NB4 (cell line): ENCODE results near the gene EXOC1L.

Experiments
- DNase-seq: peaks from one replicate; pipeline ENCODE4 v3.0.0; 2010; ENCODE audit warnings: low read depth
- H3K4me3 ChIP-seq: one replicate; pipeline ENCODE4 v1.5.1; 2011; ENCODE audit warnings: mild to moderate bottlenecking, low read depth, low read length, moderate library complexity
- MYC ChIP-seq: IDR thresholded peaks from 2 replicates; pipeline ENCODE4 v1.6.1; 2011; ENCODE audit warnings: low read depth, low read length
- POLR2A ChIP-seq: IDR thresholded peaks from 2 replicates; pipeline ENCODE4 v1.6.1; 2011; ENCODE audit warnings: mild to moderate bottlenecking; ENCODE audit not compliant: insufficient read length; ENCODE audit errors: extremely low read depth
- TF ChIP-seq, protein P1 (sequence below): IDR thresholded peaks from 2 replicates; pipeline ENCODE4 v1.6.1; 2011; ENCODE audit warnings: low read depth, low read length
- TF ChIP-seq, protein P2 (sequence below): IDR thresholded peaks from one replicate; pipeline ENCODE4 v1.5.1; 2012; ENCODE audit warnings: low read depth, low read length

EXOC1L gene

GRCh38 chr4:55854129-55854528 lies 34.5 kb downstream of the EXOC1L start:
- DNase-seq, result peak; percentile 30
- TF ChIP-seq, protein P1, sequence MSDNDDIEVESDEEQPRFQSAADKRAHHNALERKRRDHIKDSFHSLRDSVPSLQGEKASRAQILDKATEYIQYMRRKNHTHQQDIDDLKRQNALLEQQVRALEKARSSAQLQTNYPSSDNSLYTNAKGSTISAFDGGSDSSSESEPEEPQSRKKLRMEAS, result no peak
- TF ChIP-seq, protein P2, sequence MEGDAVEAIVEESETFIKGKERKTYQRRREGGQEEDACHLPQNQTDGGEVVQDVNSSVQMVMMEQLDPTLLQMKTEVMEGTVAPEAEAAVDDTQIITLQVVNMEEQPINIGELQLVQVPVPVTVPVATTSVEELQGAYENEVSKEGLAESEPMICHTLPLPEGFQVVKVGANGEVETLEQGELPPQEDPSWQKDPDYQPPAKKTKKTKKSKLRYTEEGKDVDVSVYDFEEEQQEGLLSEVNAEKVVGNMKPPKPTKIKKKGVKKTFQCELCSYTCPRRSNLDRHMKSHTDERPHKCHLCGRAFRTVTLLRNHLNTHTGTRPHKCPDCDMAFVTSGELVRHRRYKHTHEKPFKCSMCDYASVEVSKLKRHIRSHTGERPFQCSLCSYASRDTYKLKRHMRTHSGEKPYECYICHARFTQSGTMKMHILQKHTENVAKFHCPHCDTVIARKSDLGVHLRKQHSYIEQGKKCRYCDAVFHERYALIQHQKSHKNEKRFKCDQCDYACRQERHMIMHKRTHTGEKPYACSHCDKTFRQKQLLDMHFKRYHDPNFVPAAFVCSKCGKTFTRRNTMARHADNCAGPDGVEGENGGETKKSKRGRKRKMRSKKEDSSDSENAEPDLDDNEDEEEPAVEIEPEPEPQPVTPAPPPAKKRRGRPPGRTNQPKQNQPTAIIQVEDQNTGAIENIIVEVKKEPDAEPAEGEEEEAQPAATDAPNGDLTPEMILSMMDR, result no peak
- TF ChIP-seq MYC, result no peak
- no peak for TF ChIP-seq POLR2A
- peak overlapping the region; percentile 82 for H3K4me3 ChIP-seq

DNA sequence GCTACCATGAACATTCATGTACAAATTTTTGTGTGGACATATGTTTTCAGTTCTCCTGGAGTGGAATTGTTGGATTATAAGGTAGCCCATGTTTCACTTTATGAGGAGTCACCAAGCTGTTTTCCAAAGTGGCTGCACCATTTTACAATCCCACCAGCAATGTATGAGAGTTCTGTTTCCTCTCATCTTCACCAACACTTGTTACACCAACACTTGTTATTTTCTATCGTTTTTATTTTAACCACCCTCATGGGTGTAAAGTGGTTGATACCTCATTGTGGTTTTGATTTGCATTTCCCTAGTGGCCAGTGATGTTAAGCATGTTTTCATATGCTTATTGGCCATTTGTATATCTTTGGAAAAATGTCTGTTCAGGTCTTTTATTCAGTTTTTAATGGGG lies 38.0 kb downstream of the EXOC1L start:
- H3K4me3 ChIP-seq, result no peak overlapping the region
- DNase-seq, result no peak
- TF ChIP-seq, protein P2, result no peak
- TF ChIP-seq, protein P1, result no peak
- no peak for TF ChIP-seq POLR2A
- TF ChIP-seq MYC, result no peak

- TF ChIP-seq POLR2A, result no peak
- TF ChIP-seq, protein P2, result no peak
- TF ChIP-seq MYC, result no peak
- TF ChIP-seq, protein P1, result no peak
- no peak for DNase-seq
- no peak overlapping the region for H3K4me3 ChIP-seq
These were observed 40.1 kb downstream of the EXOC1L start for GRCh38 chr4:55859711-55860110.

DNA sequence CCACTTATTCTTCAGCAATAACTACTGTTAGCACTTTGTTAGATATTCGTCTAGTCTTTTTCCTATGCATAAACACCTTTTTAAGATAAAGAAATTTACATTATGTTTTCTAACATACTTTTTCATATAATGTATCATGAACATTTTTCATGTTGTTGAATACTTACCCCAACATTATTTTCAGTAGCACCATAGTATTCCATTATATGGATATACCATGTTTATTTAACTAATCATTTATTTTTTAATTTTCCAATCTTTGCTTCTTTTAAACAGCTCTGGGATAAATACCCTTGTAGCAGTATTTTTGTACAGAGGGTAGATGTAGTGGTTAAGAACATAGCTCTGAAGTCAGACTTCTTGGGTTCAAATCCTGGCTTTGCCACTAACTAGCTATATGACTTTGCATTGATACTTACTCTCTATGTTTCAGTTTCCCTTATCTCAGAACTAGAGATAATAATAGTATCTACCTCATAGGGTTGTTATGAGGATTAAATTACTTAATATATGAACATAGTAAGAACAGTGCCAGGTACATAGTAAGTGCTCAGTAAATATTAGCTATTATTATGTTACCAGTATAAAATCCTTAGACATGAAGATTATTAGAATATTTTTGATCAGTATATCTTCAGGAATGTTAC lies 45.1 kb downstream of the EXOC1L start:
- DNase-seq, result no peak
- TF ChIP-seq, protein P2, result no peak
- TF ChIP-seq MYC, result no peak
- no peak overlapping the region for H3K4me3 ChIP-seq

DNA sequence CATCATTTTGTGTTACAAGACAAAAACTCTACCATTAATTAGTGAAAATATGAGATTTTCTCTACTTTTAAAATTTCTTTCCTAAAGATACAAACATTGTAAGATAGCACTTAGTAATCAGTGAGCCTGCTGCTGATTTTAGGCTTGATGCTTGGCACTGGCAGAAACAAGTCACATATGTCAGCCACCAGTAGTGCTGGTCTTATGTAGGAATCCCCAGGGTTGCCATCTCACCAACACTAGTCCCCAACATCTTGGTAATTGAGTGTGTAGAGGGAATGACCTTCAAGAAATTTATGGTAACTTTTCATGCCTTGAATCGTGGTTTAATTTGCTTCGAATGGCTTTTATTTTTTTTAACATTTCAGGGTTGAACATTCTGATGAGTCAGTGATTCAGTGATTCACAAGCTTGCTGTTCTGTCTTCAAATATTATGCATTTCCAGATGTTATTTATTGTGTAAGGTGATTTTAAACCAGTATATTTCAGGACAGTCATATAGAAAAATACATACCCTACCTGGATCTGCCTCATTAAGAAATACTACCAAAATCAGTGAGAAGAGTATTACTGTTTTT lies 45.7 kb downstream of the EXOC1L start:
- TF ChIP-seq POLR2A (no peak), MYC (no peak)
- TF ChIP-seq, protein P2, result no peak
- TF ChIP-seq, protein P1, result no peak
- DNase-seq, result no peak
- H3K4me3 ChIP-seq, result no peak overlapping the region

GRCh38 chr4:55866290-55866907 lies 46.8 kb downstream of the EXOC1L start:
- TF ChIP-seq POLR2A, result no peak
- TF ChIP-seq, protein P1, result 0 out of 2 replicates have a peak, but pooled peaks have one; percentile 10
- peak; percentile 89 for DNase-seq
- H3K4me3 ChIP-seq, result no peak overlapping the region
